ENCODE results near the gene GGACT. TPM values are rescaled to one million over a fixed set of nuclear protein-coding genes. Genes with fewer than 3 reads are reported as not detected.

The GGACT gene
- total and polyA plus RNA-seq, 2 of the 8 experiments (the other 6 are each of a cell fraction or from before 2014, with no cell fraction given): 1.1 to 1.5 TPM

- no peak overlapping the region for H2AK5ac ChIP-seq (ENCODE audit: low read depth, low read length)
- no peak overlapping the region for H3K23ac ChIP-seq (ENCODE audit: insufficient read length)
- ChIA-PET CTCF (ENCODE audit: partially characterized antibody) (interaction anchor here (0.6 to 11.7 kb wide), 4 partner anchors 10 to 102 kb away, joined by 3 to 128 read pairs (median 4); no protein-coding TSS in a partner anchor), POLR2A (ENCODE audit: partially characterized antibody) (no interaction called here)
- H3K27me3 ChIP-seq (replicated peaks in 1 of 4; ENCODE audit: control insufficient read depth in 3 of 4, extremely low read depth in 1 of 4, insufficient read depth in 3 of 4, low read length in 3 of 4): peaks cover 0 to 6% (median 6%) of the 10 kb centered on the region in 4 experiments; a peak in 6 of 7 replicates
- DNase-seq (ENCODE audit: low read depth in 1 of 2, low spot score in 2 of 2): no peak
- no peaks in the 10 kb centered on the region for H3K79me2 ChIP-seq (ENCODE audit: control insufficient read depth in 1 of 2, insufficient read depth in 2 of 2, low read length in 2 of 2)
- no peak overlapping the region for H3K9ac ChIP-seq (replicated peaks in 1 of 4; ENCODE audit: extremely low read depth in 1 of 4, low read depth in 3 of 4, low read length in 3 of 4)
- no peak overlapping the region for H2BK20ac ChIP-seq (ENCODE audit: low read length)
- no peak overlapping the region for H3K4ac ChIP-seq (replicated peaks; ENCODE audit: insufficient read length, low read depth, low read length)
- no peaks in the 10 kb centered on the region for H4K20me1 ChIP-seq (replicated peaks in 1 of 2; ENCODE audit: control insufficient read depth in 1 of 2, insufficient read depth in 2 of 2, low read length in 2 of 2)
- no peak overlapping the region for H2BK120ac ChIP-seq (replicated peaks; ENCODE audit: low read depth, low read length)
- no peak overlapping the region for H3K4me2 ChIP-seq (ENCODE audit: insufficient read depth in 1 of 2, low read depth in 2 of 2, low read length in 2 of 2)
- no peak overlapping the region for H3K56ac ChIP-seq (replicated peaks; ENCODE audit: insufficient read length, low read depth, low read length)
- no peak overlapping the region for H2AFZ ChIP-seq (ENCODE audit: low read length)
- H3K4me1 ChIP-seq (replicated peaks in 1 of 4; ENCODE audit: control insufficient read depth in 3 of 4, insufficient read depth in 4 of 4, low read length in 3 of 4): peaks cover 0 to 2% (median 0%) of the 10 kb centered on the region in 4 experiments; a peak in 1 of 7 replicates
- H3K18ac ChIP-seq (ENCODE audit: extremely low read depth, low read length): no peak overlapping the region
- no peak overlapping the region for H4K8ac ChIP-seq (ENCODE audit: extremely low read depth, insufficient read depth, low read length)
- FAIRE-seq: no peak
- H3K4me3 ChIP-seq (ENCODE audit: extremely low read depth in 1 of 4, insufficient read depth in 2 of 4, low read depth in 3 of 4, low read length in 4 of 4): no peak overlapping the region
- TF ChIP-seq RAD21 (IDR thresholded peaks at IDR 0.05 in 1 of 2, conservative IDR thresholded peaks at IDR 0.05 in 1 of 2; ENCODE audit: low read depth in 2 of 2, low read length in 2 of 2): no peak
- TF ChIP-seq MAFK (IDR thresholded peaks at IDR 0.05; ENCODE audit: low read depth, low read length): no peak
- no peak overlapping the region for H3K14ac ChIP-seq (ENCODE audit: insufficient read length)
- H3K9me3 ChIP-seq (ENCODE audit: insufficient read depth in 2 of 2, low read depth in 1 of 2, low read length in 1 of 2): peaks cover 4 to 10% of the 10 kb centered on the region in 2 experiments; a peak in 2 of 4 replicates
- no peak overlapping the region for H3K27ac ChIP-seq (ENCODE audit: low read depth, low read length)
- no peak overlapping the region for H2BK5ac ChIP-seq (ENCODE audit: low read depth, low read length)
- no peak overlapping the region for H2BK15ac ChIP-seq (ENCODE audit: low read length)
- no peak overlapping the region for H4K91ac ChIP-seq (replicated peaks; ENCODE audit: insufficient read length, low read length)
- H3K23me2 ChIP-seq (ENCODE audit: low read depth, low read length): peaks cover 1% of the 10 kb centered on the region; the same call in 1 of the 2 replicates
- no peak overlapping the region for H4K5ac ChIP-seq (ENCODE audit: insufficient read length, low read depth, low read length)
- no peak overlapping the region for H2BK12ac ChIP-seq (ENCODE audit: low read depth, low read length)
- peaks cover 0 to 6% (median 1%) of the 10 kb centered on the region in 4 experiments; a peak in 1 of 8 replicates for H3K36me3 ChIP-seq (ENCODE audit: control insufficient read depth in 2 of 4, insufficient read depth in 4 of 4, low read length in 3 of 4)
- H3K79me1 ChIP-seq (ENCODE audit: low read depth, low read length): no peaks in the 10 kb centered on the region
- WGBS, 2 experiments (ENCODE audit: extremely low coverage in 1 of 2, insufficient coverage in 1 of 2, insufficient read length in 1 of 2, insufficient replicate concordance in 2 of 2, low coverage in 1 of 2, low lambda C conversion rate in 2 of 2, missing lambda C conversion rate in 1 of 2): 94% methylated on average over 5 of the region's 5 CpGs; no CpG with 5 or more reads in 1 of the 2 experiments
Measured at GRCh38 chr13:100584896-100585295, 3.7 kb downstream of the GGACT start.

Data from H1 (cell line).